GM12892 (cell line): ENCODE measurements around the gene SSX2IP.

Experiments used
- POLR2A ChIP-seq: IDR thresholded peaks from 2 replicates; pipeline ENCODE4 v1.6.1; 2011; ENCODE audit warnings: low read depth, low read length, control low read depth
- TAF1 ChIP-seq: IDR thresholded peaks from 2 replicates; pipeline ENCODE4 v1.6.1; 2011; ENCODE audit warnings: low read depth, mild to moderate bottlenecking, control low read depth, low read length, borderline replicate concordance

DNA sequence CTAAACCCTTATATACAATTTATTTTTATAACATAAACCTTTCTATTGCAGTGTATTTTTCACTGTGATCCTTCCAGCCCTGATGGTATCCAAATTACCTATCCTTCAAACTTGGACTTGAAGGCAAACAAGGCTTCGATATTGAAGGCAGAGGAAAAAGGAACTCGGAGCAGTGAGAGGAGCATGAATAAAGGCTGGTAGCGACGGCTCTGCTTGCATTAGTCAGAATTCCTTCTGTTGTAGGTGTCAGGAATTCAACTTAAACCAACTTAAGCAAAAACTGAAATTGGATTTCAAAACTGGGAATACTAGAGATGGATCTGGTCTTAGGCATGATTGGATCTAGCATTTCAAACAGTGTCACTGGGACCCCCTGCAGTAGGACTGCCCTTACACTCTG lies 17.8 kb upstream of the SSX2IP start:
- TF ChIP-seq POLR2A (no peak), TAF1 (no peak)
